Measurements from ENCODE around the gene NDP.

NDP gene

DNA sequence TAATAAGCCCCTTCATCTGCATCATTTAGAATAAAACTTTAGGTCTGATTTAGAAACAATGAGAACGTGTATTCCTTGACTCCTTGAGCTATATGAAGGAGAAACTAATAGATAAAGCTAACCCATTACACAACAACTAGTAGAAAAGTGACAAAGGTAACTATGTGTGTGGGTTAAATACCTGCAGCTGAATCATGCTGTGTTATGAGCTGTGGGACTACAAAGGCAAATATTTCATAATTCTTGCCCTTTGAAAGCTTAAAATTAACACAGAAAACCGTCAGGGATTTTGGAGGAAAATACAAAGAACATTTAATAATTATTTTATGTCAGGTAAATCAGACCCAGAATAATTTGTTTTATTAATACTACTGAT, 898 bp upstream of the NDP start:
- DNase-seq (ENCODE audit: low read depth): no peak
- H3K4me3 ChIP-seq (ENCODE audit: low read depth, low read length): no peak overlapping the region
- TF ChIP-seq, protein P1, sequence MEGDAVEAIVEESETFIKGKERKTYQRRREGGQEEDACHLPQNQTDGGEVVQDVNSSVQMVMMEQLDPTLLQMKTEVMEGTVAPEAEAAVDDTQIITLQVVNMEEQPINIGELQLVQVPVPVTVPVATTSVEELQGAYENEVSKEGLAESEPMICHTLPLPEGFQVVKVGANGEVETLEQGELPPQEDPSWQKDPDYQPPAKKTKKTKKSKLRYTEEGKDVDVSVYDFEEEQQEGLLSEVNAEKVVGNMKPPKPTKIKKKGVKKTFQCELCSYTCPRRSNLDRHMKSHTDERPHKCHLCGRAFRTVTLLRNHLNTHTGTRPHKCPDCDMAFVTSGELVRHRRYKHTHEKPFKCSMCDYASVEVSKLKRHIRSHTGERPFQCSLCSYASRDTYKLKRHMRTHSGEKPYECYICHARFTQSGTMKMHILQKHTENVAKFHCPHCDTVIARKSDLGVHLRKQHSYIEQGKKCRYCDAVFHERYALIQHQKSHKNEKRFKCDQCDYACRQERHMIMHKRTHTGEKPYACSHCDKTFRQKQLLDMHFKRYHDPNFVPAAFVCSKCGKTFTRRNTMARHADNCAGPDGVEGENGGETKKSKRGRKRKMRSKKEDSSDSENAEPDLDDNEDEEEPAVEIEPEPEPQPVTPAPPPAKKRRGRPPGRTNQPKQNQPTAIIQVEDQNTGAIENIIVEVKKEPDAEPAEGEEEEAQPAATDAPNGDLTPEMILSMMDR (conservative IDR thresholded peaks at IDR 0.05; ENCODE audit: low read depth, low read length): no peak

DNA sequence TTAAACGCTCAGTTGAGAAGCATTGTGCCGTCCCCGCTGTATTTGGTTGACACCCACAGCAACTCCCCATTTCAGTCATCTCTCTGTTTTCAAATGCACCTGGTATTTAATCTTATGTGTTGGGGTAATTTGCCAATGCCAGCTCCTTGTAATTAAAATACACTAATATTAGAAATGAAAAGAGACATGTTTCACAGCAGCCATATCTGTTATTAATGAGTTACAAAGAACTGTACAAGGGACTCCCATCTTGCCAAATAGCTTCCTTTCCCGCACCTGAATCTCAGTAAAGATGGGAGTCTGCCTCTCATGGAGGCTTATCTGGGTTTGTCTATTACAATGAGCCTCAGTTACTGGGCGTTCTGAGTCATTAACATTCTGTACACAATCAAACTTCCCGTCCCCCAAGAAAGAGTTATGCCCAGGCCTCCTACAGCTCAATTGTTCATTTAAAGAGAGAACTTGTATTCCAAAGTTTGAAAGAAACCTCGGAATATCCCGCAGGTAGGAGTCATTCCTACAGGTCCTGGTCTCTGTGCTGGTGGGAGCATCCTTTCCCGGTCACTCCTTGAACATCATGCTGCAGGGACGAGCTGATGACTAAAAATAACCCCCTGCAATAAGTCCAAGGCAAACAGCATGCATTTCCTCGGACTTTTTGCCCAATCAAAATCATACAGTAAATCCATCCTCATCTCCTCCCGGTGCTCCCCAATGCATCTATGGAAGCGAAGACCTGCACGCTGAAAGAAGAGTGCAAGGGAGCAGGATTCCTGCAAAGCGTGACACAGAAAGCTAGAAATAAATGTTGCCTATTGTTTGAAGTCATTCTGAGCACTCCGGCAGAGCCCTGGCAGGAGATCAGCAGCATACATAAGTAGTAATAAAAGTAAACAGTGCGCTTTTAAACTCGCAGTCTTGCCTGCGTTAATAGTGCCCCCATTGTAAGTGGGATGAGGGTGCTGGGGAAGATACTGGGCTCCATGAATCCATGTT, 926 bp downstream of the NDP start:
- H3K4me3 ChIP-seq (ENCODE audit: low read depth, low read length): peak overlapping the region; percentile 50
- DNase-seq (ENCODE audit: low read depth): peak; percentile 15
- TF ChIP-seq, protein P1 (conservative IDR thresholded peaks at IDR 0.05; ENCODE audit: low read depth, low read length): no peak

GRCh38 chrX:43970528-43970927, 2.7 kb downstream of the NDP start:
- H3K4me3 ChIP-seq (ENCODE audit: low read depth, low read length): no peak overlapping the region
- TF ChIP-seq, protein P1 (conservative IDR thresholded peaks at IDR 0.05; ENCODE audit: low read depth, low read length): no peak
- no peak for DNase-seq (ENCODE audit: low read depth)

DNA sequence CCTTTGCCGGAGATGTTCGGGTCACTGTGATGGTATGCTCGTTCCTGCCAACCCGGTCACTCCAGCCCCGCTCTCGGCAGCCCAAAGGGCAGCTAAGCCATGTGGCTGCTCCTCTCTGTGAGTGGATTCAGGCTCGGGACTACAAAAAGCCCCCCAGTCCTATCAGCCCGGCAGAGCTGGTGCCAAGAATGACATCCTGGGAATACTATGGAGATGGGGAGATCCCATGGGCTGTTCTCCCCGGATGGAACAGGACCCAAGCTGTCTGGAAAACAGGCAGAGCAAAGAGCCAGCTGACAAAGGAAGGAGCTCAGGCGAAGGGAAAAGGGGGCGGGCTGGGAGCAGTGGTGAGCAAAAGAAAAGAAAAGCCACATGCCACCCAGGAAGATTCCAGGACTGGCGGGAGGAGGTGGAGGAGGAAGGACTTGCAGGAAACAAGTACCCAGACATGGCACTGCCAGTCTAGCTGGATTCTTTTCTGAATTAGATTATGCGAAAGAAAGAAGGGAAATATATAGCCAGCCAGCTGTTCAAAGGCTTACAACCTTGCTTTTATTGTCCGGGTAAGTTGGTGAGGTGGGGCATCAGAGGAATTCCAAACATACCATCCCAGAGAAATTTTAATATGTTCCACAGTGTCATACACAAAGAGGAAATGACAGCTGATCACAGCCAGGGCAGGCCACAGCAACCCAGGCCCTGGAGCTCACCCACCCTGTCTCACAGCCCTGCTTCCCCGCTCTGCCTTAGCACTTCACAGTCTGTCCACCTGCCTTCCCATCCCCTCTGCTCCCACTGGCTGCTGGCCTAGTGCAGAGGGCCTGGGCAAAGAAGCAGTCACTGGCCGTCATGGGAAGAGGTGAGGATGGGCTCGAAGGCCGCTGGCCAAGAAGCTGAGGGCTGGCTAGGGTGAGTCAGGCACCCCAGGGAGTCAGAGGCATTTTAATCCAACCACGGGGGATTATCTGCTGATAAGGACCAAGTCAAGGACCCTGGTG, 3.4 kb downstream of the NDP start:
- H3K4me3 ChIP-seq (ENCODE audit: low read depth, low read length): no peak overlapping the region
- peak; percentile 23 for DNase-seq (ENCODE audit: low read depth)

DNA sequence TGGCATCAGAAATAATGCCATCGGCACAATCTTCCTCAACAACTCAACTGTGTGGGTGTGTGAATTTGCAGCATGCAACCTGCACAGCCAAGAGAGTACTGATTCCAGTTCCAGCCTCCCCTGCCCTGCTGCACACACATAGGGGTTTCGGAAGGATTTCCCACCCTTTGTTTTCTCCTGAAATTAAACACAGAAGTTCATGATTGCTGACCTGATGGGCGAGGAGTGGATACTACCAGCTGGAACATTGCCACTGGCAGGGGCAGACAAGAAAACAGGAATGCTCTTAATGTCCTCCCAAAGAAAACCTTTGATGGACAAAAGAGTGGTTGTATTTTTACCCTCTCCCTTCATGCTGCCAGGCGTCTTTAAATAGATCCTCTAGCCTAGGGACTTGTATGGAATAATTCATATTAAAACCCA, 4.8 kb downstream of the NDP start:
- no peak for DNase-seq (ENCODE audit: low read depth)
- TF ChIP-seq, protein P1 (conservative IDR thresholded peaks at IDR 0.05; ENCODE audit: low read depth, low read length): no peak
- no peak overlapping the region for H3K4me3 ChIP-seq (ENCODE audit: low read depth, low read length)

More for the DNA sequence above, 3.4 kb downstream of the NDP start:
- TF ChIP-seq, protein P1 (conservative IDR thresholded peaks at IDR 0.05; ENCODE audit: low read depth, low read length): no peak

DNA sequence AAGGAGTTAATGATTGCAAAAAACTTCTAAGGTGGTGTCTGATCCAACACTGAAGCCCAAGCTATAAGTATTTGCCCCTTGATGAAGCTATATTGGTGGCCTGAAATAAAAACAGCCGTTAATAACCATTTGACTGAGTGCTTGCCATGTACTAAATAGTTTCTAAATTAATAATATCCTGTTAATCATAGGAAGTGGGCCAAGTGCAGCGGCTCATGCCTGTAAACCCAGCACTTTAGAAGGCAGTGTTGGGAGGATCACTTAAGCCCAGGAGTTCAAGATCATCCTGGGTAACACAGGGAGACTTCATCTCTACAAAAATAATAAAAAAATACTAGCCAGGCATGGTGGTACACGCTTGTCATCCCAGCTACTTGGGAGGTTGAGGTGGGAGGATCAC, 8.3 kb downstream of the NDP start:
- TF ChIP-seq, protein P1 (conservative IDR thresholded peaks at IDR 0.05; ENCODE audit: low read depth, low read length): no peak
- H3K4me3 ChIP-seq (ENCODE audit: low read depth, low read length): no peak overlapping the region
- no peak for DNase-seq (ENCODE audit: low read depth)

Measured in choroid plexus epithelial cell (primary cell).